DND-41 (cell line): ENCODE results near the gene AMACR.

Experiments
- ATAC-seq: fragments of 200-7000 bp; cut with Tn5 transposase; 3 replicates; pipeline ENCODE4 v1.9.1; 2021; ENCODE audit warnings: low read depth; ENCODE audit not compliant: insufficient read depth
- DNase-seq: peaks from one replicate; pipeline ENCODE4 v3.0.0-alpha.2; 2020
- H2AFZ ChIP-seq: 2 replicates; pipeline ENCODE4 v1.6.0; 2012; ENCODE audit warnings: low read depth, low read length
- H3K27ac ChIP-seq: 2 replicates; pipeline ENCODE4 v1.5.1; 2012; ENCODE audit warnings: low read length, inconsistent platforms
- H3K27me3 ChIP-seq: fragments of 200-600 bp; sonication (generic); 2 replicates; pipeline ENCODE4 v1.6.0; 2012; ENCODE audit warnings: low read length, mild to moderate bottlenecking, inconsistent platforms; ENCODE audit not compliant: insufficient read depth, poor library complexity
- H3K36me3 ChIP-seq: 2 replicates; pipeline ENCODE4 v1.5.1; 2012; ENCODE audit warnings: low read length, inconsistent platforms; ENCODE audit not compliant: insufficient read depth
- H3K4me1 ChIP-seq: 2 replicates; pipeline ENCODE4 v1.5.1; 2012; ENCODE audit warnings: mild to moderate bottlenecking, low read length; ENCODE audit not compliant: insufficient read depth
- H3K4me2 ChIP-seq: 2 replicates; pipeline ENCODE4 v1.6.0; 2012; ENCODE audit warnings: mild to moderate bottlenecking, moderate library complexity, low read length, inconsistent platforms; ENCODE audit not compliant: insufficient read depth
- H3K4me3 ChIP-seq, 2 experiments: fragments of 200-600 bp in 1 of 2; shearing (Covaris generic) in 1 of 2; 2 replicates each; pipeline ENCODE4 v1.5.1; 2012 to 2016; ENCODE audit warnings: inconsistent platforms in 2 of 2, low read length in 2 of 2, mild to moderate bottlenecking in 2 of 2, low read depth in 1 of 2, moderate library complexity in 1 of 2
- H3K79me2 ChIP-seq: 2 replicates; pipeline ENCODE4 v1.6.0; 2012; ENCODE audit warnings: low read length, inconsistent platforms; ENCODE audit not compliant: insufficient read depth
- H3K9ac ChIP-seq: 2 replicates; pipeline ENCODE4 v1.6.0; 2012; ENCODE audit warnings: low read depth, mild to moderate bottlenecking, inconsistent platforms, low read length, moderate library complexity
- H3K9me3 ChIP-seq: 2 replicates; pipeline ENCODE4 v1.5.1; 2012; ENCODE audit warnings: low read length, moderate library complexity, mild to moderate bottlenecking, inconsistent platforms; ENCODE audit not compliant: insufficient read depth, severe bottlenecking
- H4K20me1 ChIP-seq: 2 replicates; pipeline ENCODE4 v1.6.0; 2012; ENCODE audit warnings: low read length; ENCODE audit not compliant: insufficient read depth
- EZH2 ChIP-seq: IDR thresholded peaks from 3 replicates; pipeline ENCODE4 v1.6.1; 2012; ENCODE audit warnings: borderline replicate concordance, low read depth, mild to moderate bottlenecking, moderate library complexity, low read length, inconsistent platforms; ENCODE audit not compliant: severe bottlenecking
- TF ChIP-seq, protein P1 (sequence below): IDR thresholded peaks from 2 replicates; pipeline ENCODE4 v1.5.1; 2012; ENCODE audit warnings: borderline replicate concordance, low read length, moderate library complexity, mild to moderate bottlenecking; ENCODE audit not compliant: poor library complexity, severe bottlenecking; ENCODE audit errors: extremely low read depth

The AMACR gene

DNA sequence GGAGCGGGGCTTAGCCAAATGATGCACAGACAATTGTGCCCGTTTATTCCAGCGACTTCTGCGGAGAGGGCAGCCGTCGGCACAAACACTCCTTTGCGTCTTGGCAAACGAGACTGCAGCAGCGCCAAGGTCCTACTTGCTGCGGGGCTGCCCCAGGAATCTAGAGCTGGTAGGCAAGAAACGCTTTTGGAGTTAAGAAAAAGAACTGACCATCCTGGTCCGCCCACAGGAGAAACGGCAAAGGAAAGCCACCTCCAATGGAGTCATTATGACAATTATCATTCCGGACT lies 69.4 kb downstream of the AMACR start:
- no peaks in the 10 kb centered on the region for H3K36me3 ChIP-seq
- H3K4me3 ChIP-seq = no peak overlapping the region
- DNase-seq (no peak), ATAC-seq (no peak)
- no peak overlapping the region for H3K27ac ChIP-seq
- no peak for TF ChIP-seq EZH2
- TF ChIP-seq, protein P1, sequence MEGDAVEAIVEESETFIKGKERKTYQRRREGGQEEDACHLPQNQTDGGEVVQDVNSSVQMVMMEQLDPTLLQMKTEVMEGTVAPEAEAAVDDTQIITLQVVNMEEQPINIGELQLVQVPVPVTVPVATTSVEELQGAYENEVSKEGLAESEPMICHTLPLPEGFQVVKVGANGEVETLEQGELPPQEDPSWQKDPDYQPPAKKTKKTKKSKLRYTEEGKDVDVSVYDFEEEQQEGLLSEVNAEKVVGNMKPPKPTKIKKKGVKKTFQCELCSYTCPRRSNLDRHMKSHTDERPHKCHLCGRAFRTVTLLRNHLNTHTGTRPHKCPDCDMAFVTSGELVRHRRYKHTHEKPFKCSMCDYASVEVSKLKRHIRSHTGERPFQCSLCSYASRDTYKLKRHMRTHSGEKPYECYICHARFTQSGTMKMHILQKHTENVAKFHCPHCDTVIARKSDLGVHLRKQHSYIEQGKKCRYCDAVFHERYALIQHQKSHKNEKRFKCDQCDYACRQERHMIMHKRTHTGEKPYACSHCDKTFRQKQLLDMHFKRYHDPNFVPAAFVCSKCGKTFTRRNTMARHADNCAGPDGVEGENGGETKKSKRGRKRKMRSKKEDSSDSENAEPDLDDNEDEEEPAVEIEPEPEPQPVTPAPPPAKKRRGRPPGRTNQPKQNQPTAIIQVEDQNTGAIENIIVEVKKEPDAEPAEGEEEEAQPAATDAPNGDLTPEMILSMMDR = no peak
- no peak overlapping the region for H3K4me2 ChIP-seq
- no peaks in the 10 kb centered on the region for H4K20me1 ChIP-seq
- no peak overlapping the region for H3K9ac ChIP-seq
- no peaks in the 10 kb centered on the region for H3K9me3 ChIP-seq
- no peaks in the 10 kb centered on the region for H3K79me2 ChIP-seq
- H3K27me3 ChIP-seq = no peaks in the 10 kb centered on the region
- no peak overlapping the region for H2AFZ ChIP-seq
- H3K4me1 ChIP-seq = no peaks in the 10 kb centered on the region

GRCh38 chr5:33937707-33938506 lies 69.9 kb downstream of the AMACR start:
- Histone ChIP-seq H3K36me3 (no peaks in the 10 kb centered on the region), H4K20me1 (no peaks in the 10 kb centered on the region), H3K4me2 (no peak overlapping the region), H3K9me3 (no peaks in the 10 kb centered on the region), H3K27me3 (no peaks in the 10 kb centered on the region), H2AFZ (no peak overlapping the region), H3K79me2 (no peaks in the 10 kb centered on the region), H3K4me1 (no peaks in the 10 kb centered on the region), H3K27ac (no peak overlapping the region), H3K4me3 (no peak overlapping the region), H3K9ac (no peak overlapping the region)
- DNase-seq (no peak), ATAC-seq (no peak)
- TF ChIP-seq, protein P1 = no peak
- TF ChIP-seq EZH2 = no peak

GRCh38 chr5:33937017-33937706 lies 70.7 kb downstream of the AMACR start:
- Histone ChIP-seq H3K27ac (no peak overlapping the region), H3K9me3 (no peaks in the 10 kb centered on the region), H3K9ac (no peak overlapping the region), H4K20me1 (no peaks in the 10 kb centered on the region), H3K27me3 (no peaks in the 10 kb centered on the region), H3K79me2 (no peaks in the 10 kb centered on the region), H2AFZ (no peak overlapping the region), H3K4me1 (no peaks in the 10 kb centered on the region), H3K36me3 (no peaks in the 10 kb centered on the region), H3K4me3 (no peak overlapping the region), H3K4me2 (no peak overlapping the region)
- TF ChIP-seq, protein P1 = no peak
- no peak for TF ChIP-seq EZH2
- ATAC-seq = no peak
- no peak for DNase-seq
